Type B pancreatic cell (in vitro differentiated cells): ENCODE data around the gene DGCR8. TPM values are rescaled to one million over a fixed set of nuclear protein-coding genes. Genes with fewer than 3 reads are reported as not detected.

Experiments used
- DNase-seq: peaks from one replicate; pipeline ENCODE4 v3.0.0; 2021; ENCODE audit warnings: mixed read lengths; ENCODE audit not compliant: unreplicated experiment; ENCODE audit errors: extremely low spot score
- H3K27ac Mint-ChIP-seq: 2 replicates; pipeline ENCODE4 v1.8.0; 2021; ENCODE audit warnings: mild to moderate bottlenecking, mixed read lengths
- H3K27me3 Mint-ChIP-seq: 2 replicates; pipeline ENCODE4 v1.8.0; 2021; ENCODE audit warnings: mixed read lengths
- H3K36me3 Mint-ChIP-seq: 2 replicates; pipeline ENCODE4 v1.8.0; 2021; ENCODE audit warnings: mixed read lengths
- H3K4me1 Mint-ChIP-seq: one replicate; pipeline ENCODE4 v1.8.0; 2021; ENCODE audit warnings: mixed read lengths; ENCODE audit not compliant: unreplicated experiment
- H3K4me3 Mint-ChIP-seq: 2 replicates; pipeline ENCODE4 v1.8.0; 2021; ENCODE audit warnings: mild to moderate bottlenecking, mixed read lengths
- H3K9me3 Mint-ChIP-seq: 2 replicates; pipeline ENCODE4 v1.8.0; 2021; ENCODE audit warnings: mixed read lengths
- CTCF ChIP-seq: fragments of 200-600 bp; sonication (generic); conservative IDR thresholded peaks from 2 replicates; pipeline ENCODE4 v1.5.0; 2021; ENCODE audit warnings: antibody characterized with exemption, mild to moderate bottlenecking
- total RNA-seq: library from RNA; stranded (reverse); gene quantifications from 2 replicates; pipeline ENCODE4 v1.2.1, GENCODE V29; 2021; ENCODE audit warnings: low replicate concordance

The DGCR8 gene
- total RNA-seq, 1 donor from 2014 or later: 61.3 TPM

GRCh38 chr22:20035375-20036083 lies 44.5 kb upstream of the DGCR8 start:
- H3K27me3 Mint-ChIP-seq: no peaks in the 10 kb centered on the region
- peaks cover 3% of the 10 kb centered on the region for H3K36me3 Mint-ChIP-seq
- no peak for DNase-seq
- peak overlapping the region; percentile 89 for H3K27ac Mint-ChIP-seq
- no peaks in the 10 kb centered on the region for H3K9me3 Mint-ChIP-seq
- no peak for TF ChIP-seq CTCF
- peak overlapping the region; percentile 2 for H3K4me3 Mint-ChIP-seq
- H3K4me1 Mint-ChIP-seq: peaks cover 18% of the 10 kb centered on the region

GRCh38 chr22:20036084-20036482 lies 44.0 kb upstream of the DGCR8 start:
- no peaks in the 10 kb centered on the region for H3K9me3 Mint-ChIP-seq
- H3K27ac Mint-ChIP-seq: peak overlapping the region; percentile 89
- peak overlapping the region; percentile 32 for H3K4me3 Mint-ChIP-seq
- TF ChIP-seq CTCF: no peak
- no peak for DNase-seq
- H3K4me1 Mint-ChIP-seq: peaks cover 18% of the 10 kb centered on the region
- H3K36me3 Mint-ChIP-seq: peaks cover 3% of the 10 kb centered on the region
- no peaks in the 10 kb centered on the region for H3K27me3 Mint-ChIP-seq

GRCh38 chr22:20036535-20037392 lies 43.3 kb upstream of the DGCR8 start:
- peak overlapping the region; percentile 89 for H3K27ac Mint-ChIP-seq
- TF ChIP-seq CTCF: no peak
- peaks cover 3% of the 10 kb centered on the region for H3K36me3 Mint-ChIP-seq
- no peaks in the 10 kb centered on the region for H3K27me3 Mint-ChIP-seq
- H3K4me3 Mint-ChIP-seq: no peak overlapping the region
- peaks cover 18% of the 10 kb centered on the region for H3K4me1 Mint-ChIP-seq
- H3K9me3 Mint-ChIP-seq: no peaks in the 10 kb centered on the region
- DNase-seq: no peak

- peak overlapping the region; percentile 56 for H3K27ac Mint-ChIP-seq
- no peak for DNase-seq
- H3K4me3 Mint-ChIP-seq: no peak overlapping the region
- H3K27me3 Mint-ChIP-seq: no peaks in the 10 kb centered on the region
- TF ChIP-seq CTCF: no peak
- H3K36me3 Mint-ChIP-seq: peaks cover 3% of the 10 kb centered on the region
- H3K9me3 Mint-ChIP-seq: no peaks in the 10 kb centered on the region
- H3K4me1 Mint-ChIP-seq: peaks cover 18% of the 10 kb centered on the region
These were observed 42.6 kb upstream of the DGCR8 start for GRCh38 chr22:20037419-20037818.

- no peak for TF ChIP-seq CTCF
- Mint-ChIP-seq H3K4me1 (peaks cover 18% of the 10 kb centered on the region), H3K4me3 (no peak overlapping the region), H3K36me3 (peaks cover 3% of the 10 kb centered on the region), H3K27me3 (no peaks in the 10 kb centered on the region), H3K27ac (no peak overlapping the region), H3K9me3 (no peaks in the 10 kb centered on the region)
- no peak for DNase-seq
These were observed 41.5 kb upstream of the DGCR8 start for GRCh38 chr22:20038574-20038973.
